Measurements from ENCODE around the gene ABCA1.

The ABCA1 gene

GRCh38 chr9:104795857-104796256 lies 132.1 kb downstream of the ABCA1 start:
- ChIA-PET CTCF (no interaction called here), POLR2A (no interaction called here)
- H3K36me3 ChIP-seq (ENCODE audit: control insufficient read depth in 4 of 4, insufficient read depth in 4 of 4, low read length in 3 of 4), result peaks cover 14 to 41% (median 23%) of the 10 kb centered on the region in 4 experiments
- no peak for DNase-seq
- 100% methylated on average over 3 of the region's 3 CpGs for WGBS (ENCODE audit: insufficient coverage)
- peaks cover 0 to 3% (median 1%) of the 10 kb centered on the region in 4 experiments for H3K4me1 ChIP-seq (ENCODE audit: control extremely low read depth in 1 of 4, control insufficient read depth in 4 of 4, insufficient read depth in 4 of 4, low read length in 3 of 4)
- H3K4me3 ChIP-seq (ENCODE audit: control insufficient read depth in 1 of 7, extremely low read depth in 1 of 7, insufficient read depth in 4 of 7, low read depth in 2 of 7, low read length in 6 of 7), result no peak overlapping the region
- no peaks in the 10 kb centered on the region for H3K9me3 ChIP-seq (ENCODE audit: control extremely low read depth in 1 of 5, control insufficient read depth in 4 of 5, insufficient read depth in 2 of 5, low read depth in 1 of 5, low read length in 4 of 5)
- H3K27me3 ChIP-seq (replicated peaks in 2 of 5; ENCODE audit: control insufficient read depth in 4 of 5, insufficient read depth in 5 of 5, low read length in 4 of 5), result no peaks in the 10 kb centered on the region
- no peak overlapping the region for H3K27ac ChIP-seq (ENCODE audit: insufficient read depth in 1 of 2, low read depth in 1 of 2, low read length in 2 of 2, poor library complexity in 1 of 2, severe bottlenecking in 2 of 2)

- no peak overlapping the region for H3K27ac ChIP-seq (ENCODE audit: insufficient read depth in 1 of 2, low read depth in 1 of 2, low read length in 2 of 2, poor library complexity in 1 of 2, severe bottlenecking in 2 of 2)
- peaks cover 14 to 38% (median 21%) of the 10 kb centered on the region in 4 experiments for H3K36me3 ChIP-seq (ENCODE audit: control insufficient read depth in 4 of 4, insufficient read depth in 4 of 4, low read length in 3 of 4)
These were observed 132.9 kb downstream of the ABCA1 start for GRCh38 chr9:104795082-104795481.

GRCh38 chr9:104794070-104794469 lies 133.9 kb downstream of the ABCA1 start:
- H3K36me3 ChIP-seq (ENCODE audit: control insufficient read depth in 4 of 4, insufficient read depth in 4 of 4, low read length in 3 of 4), result peaks cover 14 to 38% (median 20%) of the 10 kb centered on the region in 4 experiments
- no CpG with 5 or more reads among the region's 2 CpGs for WGBS (ENCODE audit: insufficient coverage)

More at GRCh38 chr9:104795082-104795481, 132.9 kb downstream of the ABCA1 start:
- Histone ChIP-seq H3K4me1 (ENCODE audit: control extremely low read depth in 1 of 4, control insufficient read depth in 4 of 4, insufficient read depth in 4 of 4, low read length in 3 of 4) (peaks cover 0 to 3% (median 1%) of the 10 kb centered on the region in 4 experiments), H3K4me3 (ENCODE audit: control insufficient read depth in 1 of 7, extremely low read depth in 1 of 7, insufficient read depth in 4 of 7, low read depth in 2 of 7, low read length in 6 of 7) (no peak overlapping the region), H3K27me3 (replicated peaks in 2 of 5; ENCODE audit: control insufficient read depth in 4 of 5, insufficient read depth in 5 of 5, low read length in 4 of 5) (no peaks in the 10 kb centered on the region), H3K9me3 (ENCODE audit: control extremely low read depth in 1 of 5, control insufficient read depth in 4 of 5, insufficient read depth in 2 of 5, low read depth in 1 of 5, low read length in 4 of 5) (no peaks in the 10 kb centered on the region)
- POLR2A ChIA-PET, result no interaction called here
- DNase-seq, result no peak
- WGBS (ENCODE audit: insufficient coverage), result 100% methylated on average over 1 of the region's 1 CpG
- CTCF ChIA-PET, result no interaction called here

GRCh38 chr9:104788251-104788650 lies 139.7 kb downstream of the ABCA1 start:
- H3K27me3 ChIP-seq (replicated peaks in 2 of 5; ENCODE audit: control insufficient read depth in 4 of 5, insufficient read depth in 5 of 5, low read length in 4 of 5), result no peaks in the 10 kb centered on the region
- H3K4me1 ChIP-seq (ENCODE audit: control extremely low read depth in 1 of 4, control insufficient read depth in 4 of 4, insufficient read depth in 4 of 4, low read length in 3 of 4), result peaks cover 0 to 4% (median 2%) of the 10 kb centered on the region in 4 experiments
- POLR2A ChIA-PET, result no interaction called here
- 100% methylated on average over 3 of the region's 3 CpGs for WGBS (ENCODE audit: insufficient coverage)
- no peak overlapping the region for H3K4me3 ChIP-seq (ENCODE audit: control insufficient read depth in 1 of 7, extremely low read depth in 1 of 7, insufficient read depth in 4 of 7, low read depth in 2 of 7, low read length in 6 of 7)
- H3K27ac ChIP-seq (ENCODE audit: insufficient read depth in 1 of 2, low read depth in 1 of 2, low read length in 2 of 2, poor library complexity in 1 of 2, severe bottlenecking in 2 of 2), result no peak overlapping the region
- no peak for DNase-seq
- peaks cover 3 to 31% (median 16%) of the 10 kb centered on the region in 4 experiments for H3K36me3 ChIP-seq (ENCODE audit: control insufficient read depth in 4 of 4, insufficient read depth in 4 of 4, low read length in 3 of 4)
- H3K9me3 ChIP-seq (ENCODE audit: control extremely low read depth in 1 of 5, control insufficient read depth in 4 of 5, insufficient read depth in 2 of 5, low read depth in 1 of 5, low read length in 4 of 5), result no peaks in the 10 kb centered on the region
- CTCF ChIA-PET, result no interaction called here

More at GRCh38 chr9:104794070-104794469, 133.9 kb downstream of the ABCA1 start:
- H3K4me1 ChIP-seq (ENCODE audit: control extremely low read depth in 1 of 4, control insufficient read depth in 4 of 4, insufficient read depth in 4 of 4, low read length in 3 of 4), result peaks cover 0 to 3% (median 1%) of the 10 kb centered on the region in 4 experiments
- ChIA-PET POLR2A (no interaction called here), CTCF (interaction anchor here (0.9 kb wide), 1 partner anchor 14 kb away, joined by 3 read pairs; no protein-coding TSS in a partner anchor)
- H3K27me3 ChIP-seq (replicated peaks in 2 of 5; ENCODE audit: control insufficient read depth in 4 of 5, insufficient read depth in 5 of 5, low read length in 4 of 5), result no peaks in the 10 kb centered on the region
- H3K9me3 ChIP-seq (ENCODE audit: control extremely low read depth in 1 of 5, control insufficient read depth in 4 of 5, insufficient read depth in 2 of 5, low read depth in 1 of 5, low read length in 4 of 5), result no peaks in the 10 kb centered on the region
- no peak overlapping the region for H3K27ac ChIP-seq (ENCODE audit: insufficient read depth in 1 of 2, low read depth in 1 of 2, low read length in 2 of 2, poor library complexity in 1 of 2, severe bottlenecking in 2 of 2)
- peak in 2 of 3 donors; percentile 10 to 33 for DNase-seq
- H3K4me3 ChIP-seq (ENCODE audit: control insufficient read depth in 1 of 7, extremely low read depth in 1 of 7, insufficient read depth in 4 of 7, low read depth in 2 of 7, low read length in 6 of 7), result no peak overlapping the region

- ChIA-PET POLR2A (no interaction called here), CTCF (no interaction called here)
- Histone ChIP-seq H3K36me3 (ENCODE audit: control insufficient read depth in 4 of 4, insufficient read depth in 4 of 4, low read length in 3 of 4) (peaks cover 3 to 28% (median 10%) of the 10 kb centered on the region in 4 experiments), H3K9me3 (ENCODE audit: control extremely low read depth in 1 of 5, control insufficient read depth in 4 of 5, insufficient read depth in 2 of 5, low read depth in 1 of 5, low read length in 4 of 5) (no peaks in the 10 kb centered on the region), H3K4me3 (ENCODE audit: control insufficient read depth in 1 of 7, extremely low read depth in 1 of 7, insufficient read depth in 4 of 7, low read depth in 2 of 7, low read length in 6 of 7) (no peak overlapping the region), H3K4me1 (ENCODE audit: control extremely low read depth in 1 of 4, control insufficient read depth in 4 of 4, insufficient read depth in 4 of 4, low read length in 3 of 4) (peaks cover 0 to 4% (median 2%) of the 10 kb centered on the region in 4 experiments), H3K27ac (ENCODE audit: insufficient read depth in 1 of 2, low read depth in 1 of 2, low read length in 2 of 2, poor library complexity in 1 of 2, severe bottlenecking in 2 of 2) (no peak overlapping the region), H3K27me3 (replicated peaks in 2 of 5; ENCODE audit: control insufficient read depth in 4 of 5, insufficient read depth in 5 of 5, low read length in 4 of 5) (no peaks in the 10 kb centered on the region)
- WGBS (ENCODE audit: insufficient coverage), result 88% methylated on average over 2 of the region's 7 CpGs
- no peak for DNase-seq
These were observed 140.5 kb downstream of the ABCA1 start for GRCh38 chr9:104787306-104788015.

GRCh38 chr9:104786293-104786692 lies 141.7 kb downstream of the ABCA1 start:
- WGBS (ENCODE audit: insufficient coverage), result no CpG with 5 or more reads among the region's 1 CpG
- H3K36me3 ChIP-seq (ENCODE audit: control insufficient read depth in 4 of 4, insufficient read depth in 4 of 4, low read length in 3 of 4), result peaks cover 3 to 25% (median 8%) of the 10 kb centered on the region in 4 experiments
- H3K4me1 ChIP-seq (ENCODE audit: control extremely low read depth in 1 of 4, control insufficient read depth in 4 of 4, insufficient read depth in 4 of 4, low read length in 3 of 4), result peaks cover 0 to 4% (median 2%) of the 10 kb centered on the region in 4 experiments
- H3K27me3 ChIP-seq (replicated peaks in 2 of 5; ENCODE audit: control insufficient read depth in 4 of 5, insufficient read depth in 5 of 5, low read length in 4 of 5), result no peaks in the 10 kb centered on the region
- no peak overlapping the region for H3K27ac ChIP-seq (ENCODE audit: insufficient read depth in 1 of 2, low read depth in 1 of 2, low read length in 2 of 2, poor library complexity in 1 of 2, severe bottlenecking in 2 of 2)
- H3K9me3 ChIP-seq (ENCODE audit: control extremely low read depth in 1 of 5, control insufficient read depth in 4 of 5, insufficient read depth in 2 of 5, low read depth in 1 of 5, low read length in 4 of 5), result no peaks in the 10 kb centered on the region
- H3K4me3 ChIP-seq (ENCODE audit: control insufficient read depth in 1 of 7, extremely low read depth in 1 of 7, insufficient read depth in 4 of 7, low read depth in 2 of 7, low read length in 6 of 7), result no peak overlapping the region
- no peak for DNase-seq
- ChIA-PET CTCF (interaction anchor here (0.7 kb wide), 1 partner anchor 12 kb away, joined by 3 read pairs; no protein-coding TSS in a partner anchor), POLR2A (interaction anchor here (0.6 kb wide), 1 partner anchor 349 kb away, joined by 3 read pairs; no protein-coding TSS in a partner anchor)

GRCh38 chr9:104784098-104784497 lies 143.9 kb downstream of the ABCA1 start:
- Histone ChIP-seq H3K9me3 (ENCODE audit: control extremely low read depth in 1 of 5, control insufficient read depth in 4 of 5, insufficient read depth in 2 of 5, low read depth in 1 of 5, low read length in 4 of 5) (no peaks in the 10 kb centered on the region), H3K27ac (ENCODE audit: insufficient read depth in 1 of 2, low read depth in 1 of 2, low read length in 2 of 2, poor library complexity in 1 of 2, severe bottlenecking in 2 of 2) (no peak overlapping the region), H3K4me3 (ENCODE audit: control insufficient read depth in 1 of 7, extremely low read depth in 1 of 7, insufficient read depth in 4 of 7, low read depth in 2 of 7, low read length in 6 of 7) (no peak overlapping the region), H3K27me3 (replicated peaks in 2 of 5; ENCODE audit: control insufficient read depth in 4 of 5, insufficient read depth in 5 of 5, low read length in 4 of 5) (no peaks in the 10 kb centered on the region), H3K36me3 (ENCODE audit: control insufficient read depth in 4 of 4, insufficient read depth in 4 of 4, low read length in 3 of 4) (peaks cover 3 to 20% (median 8%) of the 10 kb centered on the region in 4 experiments), H3K4me1 (ENCODE audit: control extremely low read depth in 1 of 4, control insufficient read depth in 4 of 4, insufficient read depth in 4 of 4, low read length in 3 of 4) (peaks cover 6 to 13% (median 9%) of the 10 kb centered on the region in 4 experiments)
- 0% methylated on average over 1 of the region's 2 CpGs for WGBS (ENCODE audit: insufficient coverage)
- POLR2A ChIA-PET, result no interaction called here
- CTCF ChIA-PET, result no interaction called here
- peak in 2 of 3 donors; percentile 45 to 53 for DNase-seq
